GM18873 (cell line): ENCODE results near the gene SCRG1.
A peak's percentile ranks its signal among the peaks of the same experiment; 100 is the strongest.

Source experiments
- ATAC-seq: cut with Tn5 transposase; IDR thresholded peaks from one replicate; pipeline ENCODE4 v1.9.1; 2021; ENCODE audit warnings: mild to moderate bottlenecking, moderate library complexity, moderate number of reproducible peaks; ENCODE audit not compliant: unreplicated experiment, low FRiP score

SCRG1 gene

GRCh38 chr4:173413036-173413435 is 14.1 kb upstream of the SCRG1 start:
- ATAC-seq: no peak

GRCh38 chr4:173411106-173411693 is 12.3 kb upstream of the SCRG1 start:
- no peak for ATAC-seq

- no peak for ATAC-seq
Observed at GRCh38 chr4:173410079-173410478, 11.2 kb upstream of the SCRG1 start.

GRCh38 chr4:173405840-173406606 is 7.1 kb upstream of the SCRG1 start:
- peak; percentile 67 for ATAC-seq

GRCh38 chr4:173404296-173404865 is 5.5 kb upstream of the SCRG1 start:
- no peak for ATAC-seq

- no peak for ATAC-seq
Observed at GRCh38 chr4:173403051-173403450, 4.1 kb upstream of the SCRG1 start.

GRCh38 chr4:173401063-173401462 is 2.1 kb upstream of the SCRG1 start:
- ATAC-seq: no peak

GRCh38 chr4:173398220-173398619 is 696 bp downstream of the SCRG1 start:
- ATAC-seq: no peak

- ATAC-seq: no peak
Observed at GRCh38 chr4:173397604-173398003, 1.3 kb downstream of the SCRG1 start.

- no peak for ATAC-seq
Observed at GRCh38 chr4:173391701-173392100, 7.2 kb downstream of the SCRG1 start.

- ATAC-seq: no peak
Observed at GRCh38 chr4:173386751-173387150, 12.2 kb downstream of the SCRG1 start.

GRCh38 chr4:173382349-173382748 is 16.6 kb downstream of the SCRG1 start:
- ATAC-seq: no peak

- no peak for ATAC-seq
Observed at GRCh38 chr4:173381610-173382009, 17.3 kb downstream of the SCRG1 start.

- ATAC-seq: no peak
Observed at GRCh38 chr4:173380987-173381386, 17.9 kb downstream of the SCRG1 start.

GRCh38 chr4:173379929-173380328 is 19.0 kb downstream of the SCRG1 start:
- no peak for ATAC-seq

GRCh38 chr4:173374588-173374987 is 24.3 kb downstream of the SCRG1 start:
- no peak for ATAC-seq

- ATAC-seq: peak; percentile 15
Observed at GRCh38 chr4:173371292-173372192, 27.4 kb downstream of the SCRG1 start.

- peak; percentile 64 for ATAC-seq
Observed at GRCh38 chr4:173370477-173371291, 28.2 kb downstream of the SCRG1 start, which contains the start of gene SAP30. Gene SAP30, plus strand, starts transcription at chr4:173370954. Its CDS starts 229 bp downstream, at chr4:173371183.

GRCh38 chr4:173370130-173370476 is 28.8 kb downstream of the SCRG1 start:
- no peak for ATAC-seq

- ATAC-seq: no peak
Observed at GRCh38 chr4:173367946-173368345, 31.0 kb downstream of the SCRG1 start.
